DND-41 (cell line): ENCODE results near the gene BTRC.

ENCODE experiments used
- EZH2 ChIP-seq: IDR thresholded peaks from 3 replicates; pipeline ENCODE4 v1.6.1; 2012; ENCODE audit warnings: borderline replicate concordance, low read depth, mild to moderate bottlenecking, moderate library complexity, low read length, inconsistent platforms; ENCODE audit not compliant: severe bottlenecking
- TF ChIP-seq, protein P1 (sequence below): IDR thresholded peaks from 2 replicates; pipeline ENCODE4 v1.5.1; 2012; ENCODE audit warnings: borderline replicate concordance, low read length, moderate library complexity, mild to moderate bottlenecking; ENCODE audit not compliant: poor library complexity, severe bottlenecking; ENCODE audit errors: extremely low read depth

DNA sequence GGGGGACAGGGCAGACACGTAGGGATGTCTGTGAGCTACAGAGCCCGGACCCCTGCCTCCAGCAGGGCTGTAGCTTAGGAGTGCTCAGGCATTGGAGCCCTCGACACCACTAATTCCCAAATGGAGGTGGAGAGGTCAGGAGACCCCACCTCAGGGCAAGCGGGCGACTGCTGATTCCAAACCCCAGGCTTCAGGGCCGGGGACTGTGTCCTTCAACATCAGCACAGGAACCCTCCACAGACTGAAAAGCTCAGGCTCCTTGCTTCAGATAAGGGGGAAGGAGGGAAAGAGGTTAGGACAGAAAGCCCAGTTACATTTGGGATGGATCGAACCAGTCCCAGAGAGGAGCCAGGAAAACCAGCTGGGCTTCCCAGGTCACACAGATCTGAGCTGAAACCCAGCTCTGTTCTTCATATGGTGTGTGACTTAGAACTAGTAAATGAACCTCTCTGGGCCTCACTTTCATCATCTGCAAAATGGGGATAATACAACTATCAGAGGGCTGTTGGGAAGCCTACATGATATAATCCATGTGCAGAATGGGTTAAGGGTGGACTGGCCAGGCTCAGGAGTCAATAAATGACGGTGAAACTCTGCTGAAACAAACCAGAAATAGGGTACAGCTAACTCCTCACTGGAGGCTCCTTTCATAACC is 217.4 kb downstream of the BTRC start:
- TF ChIP-seq, protein P1, sequence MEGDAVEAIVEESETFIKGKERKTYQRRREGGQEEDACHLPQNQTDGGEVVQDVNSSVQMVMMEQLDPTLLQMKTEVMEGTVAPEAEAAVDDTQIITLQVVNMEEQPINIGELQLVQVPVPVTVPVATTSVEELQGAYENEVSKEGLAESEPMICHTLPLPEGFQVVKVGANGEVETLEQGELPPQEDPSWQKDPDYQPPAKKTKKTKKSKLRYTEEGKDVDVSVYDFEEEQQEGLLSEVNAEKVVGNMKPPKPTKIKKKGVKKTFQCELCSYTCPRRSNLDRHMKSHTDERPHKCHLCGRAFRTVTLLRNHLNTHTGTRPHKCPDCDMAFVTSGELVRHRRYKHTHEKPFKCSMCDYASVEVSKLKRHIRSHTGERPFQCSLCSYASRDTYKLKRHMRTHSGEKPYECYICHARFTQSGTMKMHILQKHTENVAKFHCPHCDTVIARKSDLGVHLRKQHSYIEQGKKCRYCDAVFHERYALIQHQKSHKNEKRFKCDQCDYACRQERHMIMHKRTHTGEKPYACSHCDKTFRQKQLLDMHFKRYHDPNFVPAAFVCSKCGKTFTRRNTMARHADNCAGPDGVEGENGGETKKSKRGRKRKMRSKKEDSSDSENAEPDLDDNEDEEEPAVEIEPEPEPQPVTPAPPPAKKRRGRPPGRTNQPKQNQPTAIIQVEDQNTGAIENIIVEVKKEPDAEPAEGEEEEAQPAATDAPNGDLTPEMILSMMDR = no peak
- no peak for TF ChIP-seq EZH2
